LNCAP (cell line): ENCODE measurements around the gene EVI5.

Experiments used
- CTCF ChIP-seq: fragments of 450-650 bp; IDR thresholded peaks from 2 replicates; pipeline ENCODE4 v1.5.1; 2017; ENCODE audit warnings: mild to moderate bottlenecking

The EVI5 gene

GRCh38 chr1:92475029-92475428 is 309.9 kb downstream of the EVI5 start:
- TF ChIP-seq CTCF = no peak

GRCh38 chr1:92473781-92474495 is 311.0 kb downstream of the EVI5 start:
- TF ChIP-seq CTCF = no peak

DNA sequence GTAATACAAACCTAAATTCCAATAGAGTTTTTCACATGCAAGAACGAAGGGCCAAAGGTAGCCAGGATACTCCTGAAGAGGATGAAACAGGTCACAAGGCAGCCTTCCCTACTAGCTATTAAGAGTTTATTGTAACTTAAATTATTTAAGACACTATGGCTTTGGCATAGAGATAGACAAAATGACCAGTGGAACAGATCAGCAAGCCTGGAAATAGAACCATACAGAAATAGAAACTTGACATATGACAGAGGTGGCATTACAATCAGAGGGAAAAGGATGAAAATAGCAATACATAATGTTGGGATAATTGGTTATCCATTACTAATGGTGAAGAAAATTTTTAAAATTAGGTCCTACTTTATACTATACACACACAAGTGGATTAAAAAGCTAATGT is 314.7 kb downstream of the EVI5 start:
- TF ChIP-seq CTCF = no peak

DNA sequence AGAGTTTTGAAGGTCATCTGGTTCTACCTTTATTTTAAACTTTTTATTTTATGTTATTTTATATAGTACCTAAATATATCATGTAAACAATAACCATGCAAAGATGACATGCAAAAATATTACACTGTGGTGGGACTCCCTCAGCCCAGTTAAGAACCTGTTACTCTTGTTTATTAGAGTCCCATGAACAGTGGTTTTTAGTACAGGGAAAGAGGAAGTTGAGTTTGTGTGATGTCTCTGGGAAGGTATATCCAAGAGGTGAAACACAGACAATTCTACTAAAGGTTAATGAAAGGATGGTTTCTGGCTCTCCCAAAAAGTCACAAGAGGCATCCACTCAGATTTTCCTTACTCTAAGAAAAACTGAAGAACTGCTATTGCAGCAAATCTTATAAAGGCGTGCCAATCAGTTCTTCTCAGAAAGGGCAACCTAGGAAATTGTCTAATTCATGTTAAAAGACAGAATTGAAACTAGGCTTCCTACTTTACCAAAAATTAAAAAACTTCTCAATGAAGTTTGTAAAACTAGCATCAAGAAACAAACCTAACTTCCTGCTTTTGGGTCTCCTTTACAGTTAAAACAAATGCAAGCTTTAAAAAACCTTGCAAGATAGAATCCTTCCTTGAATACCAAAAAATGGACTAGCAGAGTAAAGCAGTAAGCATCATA is 318.1 kb downstream of the EVI5 start:
- no peak for TF ChIP-seq CTCF

DNA sequence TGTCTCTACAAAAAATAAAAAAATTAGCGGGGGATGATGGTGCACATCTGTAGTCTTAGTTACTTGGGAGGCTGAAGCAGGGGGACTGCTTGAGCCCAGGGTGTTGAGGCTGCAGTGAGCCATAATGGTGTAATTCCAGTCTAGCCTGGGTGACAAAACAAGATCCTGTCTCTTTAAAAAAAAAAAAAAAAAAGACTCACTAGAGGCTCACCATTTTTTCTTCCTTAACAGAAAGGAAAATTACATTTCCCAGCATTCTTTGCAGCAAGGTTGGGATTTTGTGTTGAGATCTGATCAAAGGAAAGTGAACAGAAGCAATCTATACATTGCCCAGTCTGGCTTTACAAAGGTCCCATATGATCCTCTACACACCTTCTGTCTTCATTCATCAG is 319.7 kb downstream of the EVI5 start:
- no peak for TF ChIP-seq CTCF

DNA sequence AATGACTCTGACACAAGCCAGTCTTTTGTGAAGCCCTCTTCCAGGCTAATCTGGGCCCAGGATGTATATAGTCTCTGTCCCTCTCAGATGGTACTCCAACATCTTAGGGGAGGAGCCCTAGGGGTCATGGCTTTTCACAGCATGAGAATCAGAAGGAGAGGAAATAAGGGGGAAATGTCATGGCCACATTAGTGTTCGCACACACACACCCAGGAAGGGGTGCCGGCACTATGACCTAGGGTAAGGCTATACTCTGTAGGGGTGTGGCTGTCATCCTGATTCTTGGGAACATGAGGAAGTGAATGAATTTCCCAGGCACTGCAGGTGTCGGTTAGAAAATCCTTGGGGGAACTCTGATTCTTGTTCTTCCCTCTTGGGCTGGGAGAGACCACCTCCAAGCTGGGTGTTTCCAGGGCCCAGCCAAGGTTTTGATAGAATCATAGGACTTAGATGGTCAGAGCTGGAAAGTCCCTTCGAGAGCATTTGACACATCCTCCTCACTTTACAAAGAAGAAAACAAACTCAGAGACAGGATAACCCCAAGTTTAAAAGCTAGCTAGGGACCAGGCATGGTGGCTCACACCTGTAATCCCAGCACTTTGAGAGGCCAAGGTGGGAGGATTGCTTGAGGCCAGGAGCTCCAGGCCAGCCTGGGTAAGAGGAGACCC is 320.2 kb downstream of the EVI5 start:
- no peak for TF ChIP-seq CTCF

DNA sequence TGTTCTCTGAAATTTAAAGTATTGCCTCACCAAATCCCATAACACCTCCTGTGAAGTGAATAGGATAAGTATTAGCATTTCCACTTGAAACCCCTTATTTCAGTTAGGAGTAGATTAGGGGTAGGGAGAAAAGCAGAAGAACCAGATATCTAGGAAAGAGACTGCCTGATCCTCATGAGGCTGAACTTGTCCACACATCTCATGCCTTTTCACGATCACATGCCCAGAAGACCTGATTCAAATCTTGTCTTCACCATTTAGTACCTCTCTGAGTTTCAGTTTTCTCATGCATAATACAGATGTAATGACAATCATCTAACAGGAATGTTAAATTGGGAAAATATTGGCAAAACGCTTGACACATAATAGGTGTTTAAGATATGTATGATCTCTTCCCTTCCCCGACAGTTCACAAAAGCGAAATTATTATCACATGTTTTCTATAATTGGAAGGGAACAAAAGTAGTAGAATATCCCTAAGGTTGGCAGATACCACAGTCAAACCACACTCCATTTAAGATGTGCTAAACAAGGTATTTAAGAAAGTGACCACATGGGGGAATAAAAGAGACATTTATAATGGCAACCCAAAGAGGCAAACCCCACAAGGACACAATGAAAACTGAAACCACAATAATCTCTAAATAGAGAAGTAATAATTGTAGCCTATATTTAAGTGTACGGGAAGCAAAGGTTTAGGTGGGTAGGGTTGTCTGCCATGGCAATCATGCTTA is 323.4 kb downstream of the EVI5 start:
- no peak for TF ChIP-seq CTCF
